HS-27A (cell line): Measurements from ENCODE around the gene SLC17A9.
A peak's percentile ranks its signal among the peaks of the same experiment; 100 is the strongest.

Experiments used
- DNase-seq: peaks from one replicate; pipeline ENCODE4 v3.0.0-alpha.2; 2012; ENCODE audit warnings: low read depth, missing footprints

SLC17A9 gene

GRCh38 chr20:62969179-62969760 lies 16.8 kb downstream of the SLC17A9 start:
- DNase-seq = no peak

GRCh38 chr20:62969939-62970306 lies 17.4 kb downstream of the SLC17A9 start:
- DNase-seq = no peak

GRCh38 chr20:62970307-62971210 lies 18.1 kb downstream of the SLC17A9 start:
- DNase-seq = no peak

- DNase-seq = no peak
Observed at GRCh38 chr20:62971211-62971949, 18.9 kb downstream of the SLC17A9 start.

- peak; percentile 42 for DNase-seq
Observed at GRCh38 chr20:62971950-62972844, 19.7 kb downstream of the SLC17A9 start.

GRCh38 chr20:62972845-62973745 lies 20.6 kb downstream of the SLC17A9 start:
- DNase-seq = no peak

GRCh38 chr20:62975251-62975760 lies 22.8 kb downstream of the SLC17A9 start:
- DNase-seq = no peak

GRCh38 chr20:62975812-62976508 lies 23.5 kb downstream of the SLC17A9 start:
- no peak for DNase-seq

- no peak for DNase-seq
Observed at GRCh38 chr20:62976886-62977285, 24.4 kb downstream of the SLC17A9 start.

GRCh38 chr20:62977613-62978560 lies 25.4 kb downstream of the SLC17A9 start:
- no peak for DNase-seq

GRCh38 chr20:62978561-62978943 lies 26.0 kb downstream of the SLC17A9 start:
- no peak for DNase-seq

- DNase-seq = no peak
Observed at GRCh38 chr20:62979310-62979709, 26.8 kb downstream of the SLC17A9 start.

- no peak for DNase-seq
Observed at GRCh38 chr20:62979876-62980373, 27.4 kb downstream of the SLC17A9 start.

GRCh38 chr20:62980380-62980960 lies 28.0 kb downstream of the SLC17A9 start:
- no peak for DNase-seq

- DNase-seq = no peak
Observed at GRCh38 chr20:62980970-62981369, 28.5 kb downstream of the SLC17A9 start.

- no peak for DNase-seq
Observed at GRCh38 chr20:62982124-62983075, 29.9 kb downstream of the SLC17A9 start.

GRCh38 chr20:62983210-62983609 lies 30.7 kb downstream of the SLC17A9 start:
- no peak for DNase-seq
